Measurements from ENCODE around the gene MRTO4. TPM values are rescaled to one million over a fixed set of nuclear protein-coding genes. Genes with fewer than 3 reads are reported as not detected.
"Not testable (repeated sequence)": the region's sequence is repeated elsewhere in the genome, so short reads cannot be mapped to it uniquely, and the experiment has no call there.

MRTO4 gene
- total and polyA plus RNA-seq, 9 donors: 26.8 to 30.1 (median 27.8) TPM

DNA sequence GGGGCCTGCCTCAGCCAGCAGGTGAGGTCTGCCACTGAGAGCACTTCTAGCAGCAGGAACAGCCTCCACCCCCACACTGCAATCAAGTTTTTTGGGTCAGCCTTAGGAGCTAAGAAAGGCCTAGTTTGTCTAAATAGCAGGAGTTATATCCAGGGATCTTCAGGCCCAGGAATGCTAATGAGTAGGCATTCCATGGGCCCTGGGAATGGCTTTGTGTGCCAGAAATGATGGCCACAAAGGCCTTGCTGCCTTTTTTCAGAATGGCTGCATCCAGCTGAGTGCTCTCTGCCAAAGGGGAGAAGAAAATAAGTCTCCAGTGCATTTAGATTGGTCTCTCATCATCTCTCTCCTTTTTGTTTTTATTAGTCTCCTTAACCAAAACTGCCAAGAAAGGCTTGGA, 2.8 kb downstream of the MRTO4 start:
- Histone ChIP-seq H3K4me1 (ENCODE audit: control insufficient read depth, insufficient read depth, low read length) (peaks cover 22% of the 10 kb centered on the region), H3K4me3 (ENCODE audit: low read length) (no peak overlapping the region), H3K36me3 (ENCODE audit: control insufficient read depth, insufficient read depth, low read length) (peaks cover 41% of the 10 kb centered on the region), H3K27me3 (ENCODE audit: control insufficient read depth, insufficient read depth, low read length) (no peaks in the 10 kb centered on the region), H3K27ac (ENCODE audit: low read length) (no peak overlapping the region), H3K9me3 (replicated peaks; ENCODE audit: control insufficient read depth, low read depth, low read length) (no peaks in the 10 kb centered on the region)
- DNase-seq: no peak

GRCh38 chr1:19255288-19255687, 3.7 kb downstream of the MRTO4 start:
- no peaks in the 10 kb centered on the region for H3K27me3 ChIP-seq (ENCODE audit: control insufficient read depth, insufficient read depth, low read length)
- DNase-seq: no peak
- H3K36me3 ChIP-seq (ENCODE audit: control insufficient read depth, insufficient read depth, low read length): peaks cover 49% of the 10 kb centered on the region
- H3K27ac ChIP-seq (ENCODE audit: low read length): no peak overlapping the region
- no peaks in the 10 kb centered on the region for H3K9me3 ChIP-seq (replicated peaks; ENCODE audit: control insufficient read depth, low read depth, low read length)
- no peak overlapping the region for H3K4me3 ChIP-seq (ENCODE audit: low read length)
- H3K4me1 ChIP-seq (ENCODE audit: control insufficient read depth, insufficient read depth, low read length): peaks cover 26% of the 10 kb centered on the region
- WGBS (ENCODE audit: insufficient coverage): no CpG with 5 or more reads among the region's 4 CpGs

DNA sequence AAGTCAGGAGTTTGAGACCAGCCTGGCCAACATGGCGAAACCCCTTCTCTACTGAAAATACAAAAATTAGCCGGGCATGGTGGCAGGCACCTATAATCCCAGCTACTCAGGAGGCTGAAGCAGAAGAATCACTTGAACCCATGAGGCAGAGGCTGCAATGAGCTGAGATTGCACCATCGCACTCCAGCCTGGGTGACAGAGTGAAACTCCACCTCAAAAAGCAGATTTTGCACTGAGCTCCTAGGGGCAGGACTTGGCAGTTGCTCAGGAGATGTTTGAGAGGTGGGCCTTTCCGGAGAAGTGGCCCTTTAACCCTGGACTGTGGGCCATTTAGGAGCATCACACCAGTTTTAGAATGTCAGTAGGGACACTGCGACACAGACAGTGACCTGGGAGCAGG, 4.7 kb downstream of the MRTO4 start:
- H3K27me3 ChIP-seq (ENCODE audit: control insufficient read depth, insufficient read depth, low read length); H3K4me3 ChIP-seq (ENCODE audit: low read length); H3K9me3 ChIP-seq (replicated peaks; ENCODE audit: control insufficient read depth, low read depth, low read length); H3K27ac ChIP-seq (ENCODE audit: low read length); DNase-seq: not testable (repeated sequence)
- Histone ChIP-seq H3K4me1 (ENCODE audit: control insufficient read depth, insufficient read depth, low read length) (peaks cover 30% of the 10 kb centered on the region), H3K36me3 (ENCODE audit: control insufficient read depth, insufficient read depth, low read length) (peaks cover 55% of the 10 kb centered on the region)
- WGBS (ENCODE audit: insufficient coverage): 89% methylated on average over 2 of the region's 5 CpGs

- no peaks in the 10 kb centered on the region for H3K9me3 ChIP-seq (replicated peaks; ENCODE audit: control insufficient read depth, low read depth, low read length)
- H3K36me3 ChIP-seq (ENCODE audit: control insufficient read depth, insufficient read depth, low read length): peaks cover 55% of the 10 kb centered on the region
- WGBS (ENCODE audit: insufficient coverage): 69% methylated on average over 12 of the region's 15 CpGs
- peaks cover 29% of the 10 kb centered on the region for H3K4me1 ChIP-seq (ENCODE audit: control insufficient read depth, insufficient read depth, low read length)
- H3K4me3 ChIP-seq (ENCODE audit: low read length): no peak overlapping the region
- H3K27ac ChIP-seq (ENCODE audit: low read length): no peak overlapping the region
- no peak for DNase-seq
- no peaks in the 10 kb centered on the region for H3K27me3 ChIP-seq (ENCODE audit: control insufficient read depth, insufficient read depth, low read length)
These were observed 5.7 kb downstream of the MRTO4 start for GRCh38 chr1:19257178-19257914.

DNA sequence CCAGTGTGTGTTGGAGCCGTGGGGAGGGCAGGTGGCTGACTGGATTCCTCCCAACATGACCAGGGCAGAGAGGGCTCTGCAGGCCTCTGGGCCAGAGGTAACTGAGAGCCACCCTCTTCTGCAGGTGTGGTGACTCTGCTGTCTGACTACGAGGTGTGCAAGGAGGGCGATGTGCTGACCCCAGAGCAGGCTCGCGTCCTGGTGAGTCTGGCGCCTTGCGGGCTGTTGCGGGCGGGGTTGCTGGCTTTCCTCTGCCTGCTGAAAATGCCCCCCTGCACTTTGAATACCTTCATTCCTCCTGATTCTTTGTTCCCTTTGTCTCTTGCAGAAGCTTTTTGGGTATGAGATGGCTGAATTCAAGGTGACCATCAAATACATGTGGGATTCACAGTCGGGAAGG, 6.7 kb downstream of the MRTO4 start:
- H3K9me3 ChIP-seq (replicated peaks; ENCODE audit: control insufficient read depth, low read depth, low read length): no peaks in the 10 kb centered on the region
- DNase-seq: no peak
- no peak overlapping the region for H3K4me3 ChIP-seq (ENCODE audit: low read length)
- no peaks in the 10 kb centered on the region for H3K27me3 ChIP-seq (ENCODE audit: control insufficient read depth, insufficient read depth, low read length)
- H3K27ac ChIP-seq (ENCODE audit: low read length): no peak overlapping the region
- H3K4me1 ChIP-seq (ENCODE audit: control insufficient read depth, insufficient read depth, low read length): peaks cover 19% of the 10 kb centered on the region
- 82% methylated on average over 4 of the region's 10 CpGs for WGBS (ENCODE audit: insufficient coverage)
- peaks cover 55% of the 10 kb centered on the region for H3K36me3 ChIP-seq (ENCODE audit: control insufficient read depth, insufficient read depth, low read length)

GRCh38 chr1:19260211-19261138, 8.9 kb downstream of the MRTO4 start:
- 62% methylated on average over 14 of the region's 21 CpGs for WGBS (ENCODE audit: insufficient coverage)
- H3K4me3 ChIP-seq (ENCODE audit: low read length): no peak overlapping the region
- H3K27ac ChIP-seq (ENCODE audit: low read length): peak overlapping the region; percentile 74
- peaks cover 15% of the 10 kb centered on the region for H3K4me1 ChIP-seq (ENCODE audit: control insufficient read depth, insufficient read depth, low read length)
- H3K27me3 ChIP-seq (ENCODE audit: control insufficient read depth, insufficient read depth, low read length): no peaks in the 10 kb centered on the region
- H3K9me3 ChIP-seq (replicated peaks; ENCODE audit: control insufficient read depth, low read depth, low read length): no peaks in the 10 kb centered on the region
- DNase-seq: peak; percentile 70
- peaks cover 51% of the 10 kb centered on the region for H3K36me3 ChIP-seq (ENCODE audit: control insufficient read depth, insufficient read depth, low read length)

DNA sequence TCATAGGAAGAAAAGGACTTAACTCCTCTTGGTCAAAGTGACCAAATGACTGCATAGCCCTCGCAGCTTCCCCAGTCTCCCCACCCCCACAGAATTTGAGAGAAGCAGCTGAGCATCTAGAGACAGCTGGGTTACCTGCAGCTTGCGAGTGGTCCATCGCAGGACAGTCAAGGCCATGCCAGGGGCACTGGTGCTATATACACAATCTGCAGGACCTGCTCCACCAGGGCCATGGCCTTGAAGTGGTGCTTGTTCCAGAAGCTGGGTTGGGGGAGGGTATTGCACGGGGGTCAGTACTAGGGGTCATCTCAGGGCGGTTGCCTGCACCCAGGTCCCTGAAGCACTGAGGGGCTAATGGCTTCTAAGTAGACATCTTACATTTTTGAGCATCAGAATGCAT, 10.4 kb downstream of the MRTO4 start:
- WGBS (ENCODE audit: insufficient coverage): 67% methylated on average over 4 of the region's 5 CpGs
- H3K4me1 ChIP-seq (ENCODE audit: control insufficient read depth, insufficient read depth, low read length): peaks cover 15% of the 10 kb centered on the region
- H3K27ac ChIP-seq (ENCODE audit: low read length): no peak overlapping the region
- no peaks in the 10 kb centered on the region for H3K27me3 ChIP-seq (ENCODE audit: control insufficient read depth, insufficient read depth, low read length)
- DNase-seq: no peak
- H3K9me3 ChIP-seq (replicated peaks; ENCODE audit: control insufficient read depth, low read depth, low read length): no peaks in the 10 kb centered on the region
- H3K4me3 ChIP-seq (ENCODE audit: low read length): no peak overlapping the region
- peaks cover 37% of the 10 kb centered on the region for H3K36me3 ChIP-seq (ENCODE audit: control insufficient read depth, insufficient read depth, low read length)

- Histone ChIP-seq H3K9me3 (replicated peaks; ENCODE audit: control insufficient read depth, low read depth, low read length) (no peaks in the 10 kb centered on the region), H3K4me1 (ENCODE audit: control insufficient read depth, insufficient read depth, low read length) (peaks cover 15% of the 10 kb centered on the region), H3K4me3 (ENCODE audit: low read length) (no peak overlapping the region), H3K27me3 (ENCODE audit: control insufficient read depth, insufficient read depth, low read length) (no peaks in the 10 kb centered on the region), H3K27ac (ENCODE audit: low read length) (no peak overlapping the region), H3K36me3 (ENCODE audit: control insufficient read depth, insufficient read depth, low read length) (peaks cover 30% of the 10 kb centered on the region)
- no peak for DNase-seq
- 94% methylated on average over 3 of the region's 5 CpGs for WGBS (ENCODE audit: insufficient coverage)
These were observed 11.1 kb downstream of the MRTO4 start for GRCh38 chr1:19262744-19263143.

- DNase-seq: no peak
- Histone ChIP-seq H3K4me3 (ENCODE audit: low read length) (no peak overlapping the region), H3K36me3 (ENCODE audit: control insufficient read depth, insufficient read depth, low read length) (no peaks in the 10 kb centered on the region), H3K27ac (ENCODE audit: low read length) (no peak overlapping the region), H3K9me3 (replicated peaks; ENCODE audit: control insufficient read depth, low read depth, low read length) (no peaks in the 10 kb centered on the region), H3K27me3 (ENCODE audit: control insufficient read depth, insufficient read depth, low read length) (peaks cover 2% of the 10 kb centered on the region), H3K4me1 (ENCODE audit: control insufficient read depth, insufficient read depth, low read length) (no peaks in the 10 kb centered on the region)
- WGBS (ENCODE audit: insufficient coverage): 80% methylated on average over 11 of the region's 11 CpGs
These were observed 16.8 kb downstream of the MRTO4 start for GRCh38 chr1:19268445-19268844.

All from muscle of leg (tissue), 11 donors.